Tibial nerve (tissue), 4 donors: ENCODE measurements around the gene DDIT3. TPM values are rescaled to one million over a fixed set of nuclear protein-coding genes. Genes with fewer than 3 reads are reported as not detected.
A peak's percentile ranks its signal among the peaks of the same experiment; 100 is the strongest.

Experiments
- DNase-seq, 2 donors: peaks; one replicate each; pipeline ENCODE4 v3.0.0-alpha.2; 2019; ENCODE audit warnings: low spot score in 2 of 2
- H3K27ac ChIP-seq, 4 donors: fragments of 200-600 bp; sonication (generic) in 3 of 4; one replicate each; pipeline ENCODE4 v1.5.1; 2017 to 2019; ENCODE audit warnings: mild to moderate bottlenecking in 1 of 4
- H3K27me3 ChIP-seq, 2 donors: fragments of 200-600 bp; sonication (generic) in 1 of 2; one replicate each; pipeline versions ENCODE4 v1.5.1 to v1.6.0; 2017 to 2019
- H3K36me3 ChIP-seq, 3 donors: fragments of 200-600 bp; sonication (generic); one replicate each; pipeline ENCODE4 v1.5.1; 2018 to 2019
- H3K4me1 ChIP-seq, 4 donors: fragments of 200-600 bp; sonication (generic) in 3 of 4; one replicate each; pipeline ENCODE4 v1.5.1; 2017 to 2019
- H3K4me3 ChIP-seq, 4 donors: fragments of 200-600 bp; sonication (generic) in 3 of 4; one replicate each; pipeline ENCODE4 v1.5.1; 2017 to 2019; ENCODE audit warnings: mild to moderate bottlenecking in 1 of 4, moderate library complexity in 1 of 4
- H3K9me3 ChIP-seq, 4 donors: fragments of 200-600 bp; sonication (generic) in 3 of 4; one replicate each; pipeline ENCODE4 v1.5.1; 2017 to 2019
- CTCF ChIP-seq, 5 experiments: fragments of 200-600 bp in 3 of 5; fragments of 450-650 bp in 2 of 5; sonication (generic) in 3 of 5; IDR thresholded peaks; one replicate each; pipeline ENCODE4 v1.5.1; 2016 to 2019; ENCODE audit warnings: antibody characterized with exemption in 5 of 5, mild to moderate bottlenecking in 3 of 5, moderate library complexity in 2 of 5
- EP300 ChIP-seq, 2 donors: sonication (generic); formaldehyde crosslinking; IDR thresholded peaks; one replicate each; pipeline ENCODE4 v1.6.1; 2017; ENCODE audit warnings: antibody characterized with exemption in 2 of 2, mild to moderate bottlenecking in 1 of 2
- POLR2A ChIP-seq, 2 donors: fragments of 450-650 bp; IDR thresholded peaks; one replicate each; pipeline ENCODE4 v1.6.1; 2017; ENCODE audit warnings: antibody characterized with exemption in 2 of 2, mild to moderate bottlenecking in 2 of 2, moderate library complexity in 2 of 2
- WGBS, 2 donors: methylation state at CpG; one replicate each; pipeline ENCODE4 v1.1.5; 2018; 5-methylcytosine and 5-hydroxymethylcytosine counted together
- total RNA-seq, 4 donors: library from RNA; depleted of rRNA; stranded (reverse); fragments of >200 nt; gene quantifications; one replicate each; pipeline ENCODE4 v1.1.0, GENCODE V29; 2016

DDIT3 gene
- total RNA-seq, 4 donors from 2014 or later, result 35.2 to 49.2 (median 42.1) TPM

GRCh38 chr12:57487597-57488401, 32.5 kb downstream of the DDIT3 start, which contains the start of gene MARS1:
TSS of gene MARS1 (plus strand) at chr12:57488068. CDS start at chr12:57488091, 23 bp downstream.
- no peaks in the 10 kb centered on the region for H3K9me3 ChIP-seq
- DNase-seq, result peak; percentile 86 to 96
- H3K27me3 ChIP-seq, result no peaks in the 10 kb centered on the region
- TF ChIP-seq POLR2A (IDR thresholded peaks at IDR 0.05) (peak; percentile 12 to 51), CTCF (IDR thresholded peaks at IDR 0.05) (peak in 2 of 5 experiments; percentile 33 to 46), EP300 (IDR thresholded peaks at IDR 0.05) (peak; percentile 75 to 89)
- H3K4me1 ChIP-seq, result peaks cover 0 to 19% (median 12%) of the 10 kb centered on the region in 4 donors
- 7% methylated on average over 47 of the region's 47 CpGs for WGBS, 2 donors
- H3K27ac ChIP-seq, result peak within 1 kb of the TSS; percentile 48 to 78 (median 69)
- peaks cover 6 to 32% (median 7%) of the 10 kb centered on the region in 3 donors for H3K36me3 ChIP-seq
- H3K4me3 ChIP-seq, result peak within 1 kb of the TSS; percentile 66 to 90 (median 80)

GRCh38 chr12:57487055-57487596, 33.2 kb downstream of the DDIT3 start:
- Histone ChIP-seq H3K4me3 (peak overlapping the region; percentile 66 to 90 (median 80)), H3K9me3 (no peaks in the 10 kb centered on the region), H3K36me3 (peaks cover 6 to 26% (median 7%) of the 10 kb centered on the region in 3 donors), H3K27ac (no peak overlapping the region), H3K4me1 (peaks cover 0 to 19% (median 12%) of the 10 kb centered on the region in 4 donors), H3K27me3 (no peaks in the 10 kb centered on the region)
- 88 to 91% methylated on average over 27 of the region's 27 CpGs for WGBS, 2 donors
- DNase-seq, result no peak
- no peak for TF ChIP-seq EP300 (IDR thresholded peaks at IDR 0.05)
- no peak for TF ChIP-seq POLR2A (IDR thresholded peaks at IDR 0.05)
- TF ChIP-seq CTCF (IDR thresholded peaks at IDR 0.05), result no peak

GRCh38 chr12:57485695-57486094, 34.6 kb downstream of the DDIT3 start:
- Histone ChIP-seq H3K27ac (no peak overlapping the region), H3K9me3 (no peaks in the 10 kb centered on the region), H3K4me1 (peaks cover 0 to 19% (median 12%) of the 10 kb centered on the region in 4 donors), H3K4me3 (no peak overlapping the region), H3K27me3 (no peaks in the 10 kb centered on the region), H3K36me3 (peaks cover 3 to 11% (median 6%) of the 10 kb centered on the region in 3 donors)
- no peak for TF ChIP-seq POLR2A (IDR thresholded peaks at IDR 0.05)
- DNase-seq, result no peak

- 51 to 55% methylated on average over 5 of the region's 5 CpGs for WGBS, 2 donors
- Histone ChIP-seq H3K27me3 (peaks cover 0 to under 1% of the 10 kb centered on the region in 2 donors), H3K36me3 (no peaks in the 10 kb centered on the region), H3K27ac (no peak overlapping the region), H3K4me1 (peaks cover 0 to 5% (median 5%) of the 10 kb centered on the region in 4 donors), H3K9me3 (no peaks in the 10 kb centered on the region), H3K4me3 (no peak overlapping the region)
- TF ChIP-seq CTCF (IDR thresholded peaks at IDR 0.05) (no peak), POLR2A (IDR thresholded peaks at IDR 0.05) (no peak), EP300 (IDR thresholded peaks at IDR 0.05) (no peak)
- DNase-seq, result no peak
These were observed 36.8 kb downstream of the DDIT3 start for GRCh38 chr12:57483466-57483865.

- H3K36me3 ChIP-seq, result no peaks in the 10 kb centered on the region
- H3K4me3 ChIP-seq, result no peak overlapping the region
- WGBS, 2 donors, result 67 to 69% methylated on average over 1 of the region's 1 CpG
- no peak overlapping the region for H3K27ac ChIP-seq
- DNase-seq, result no peak
- peaks cover 0 to 3% (median 0%) of the 10 kb centered on the region in 4 donors for H3K4me1 ChIP-seq
- H3K9me3 ChIP-seq, result no peaks in the 10 kb centered on the region
- H3K27me3 ChIP-seq, result peaks cover 0 to 19% of the 10 kb centered on the region in 2 donors
- TF ChIP-seq EP300 (IDR thresholded peaks at IDR 0.05), result no peak
- no peak for TF ChIP-seq POLR2A (IDR thresholded peaks at IDR 0.05)
- no peak for TF ChIP-seq CTCF (IDR thresholded peaks at IDR 0.05)
These were observed 38.6 kb downstream of the DDIT3 start for GRCh38 chr12:57481671-57482070.
